Vagina (tissue), 2 donors: ENCODE data around the gene FGF6.

Experiments used
- POLR2A ChIP-seq, 2 donors: fragments of 450-650 bp; IDR thresholded peaks; one replicate each; pipeline ENCODE4 v1.6.1; 2017; ENCODE audit warnings: antibody characterized with exemption in 2 of 2, mild to moderate bottlenecking in 2 of 2, moderate library complexity in 2 of 2
- TF ChIP-seq, protein P1 (sequence below), 3 experiments: fragments of 450-650 bp in 2 of 3; fragments of 200-600 bp in 1 of 3; sonication (generic) in 1 of 3; IDR thresholded peaks; one replicate each; pipeline ENCODE4 v1.5.1; 2017 to 2019; ENCODE audit warnings: antibody characterized with exemption in 3 of 3, mild to moderate bottlenecking in 2 of 3, moderate library complexity in 2 of 3

DNA sequence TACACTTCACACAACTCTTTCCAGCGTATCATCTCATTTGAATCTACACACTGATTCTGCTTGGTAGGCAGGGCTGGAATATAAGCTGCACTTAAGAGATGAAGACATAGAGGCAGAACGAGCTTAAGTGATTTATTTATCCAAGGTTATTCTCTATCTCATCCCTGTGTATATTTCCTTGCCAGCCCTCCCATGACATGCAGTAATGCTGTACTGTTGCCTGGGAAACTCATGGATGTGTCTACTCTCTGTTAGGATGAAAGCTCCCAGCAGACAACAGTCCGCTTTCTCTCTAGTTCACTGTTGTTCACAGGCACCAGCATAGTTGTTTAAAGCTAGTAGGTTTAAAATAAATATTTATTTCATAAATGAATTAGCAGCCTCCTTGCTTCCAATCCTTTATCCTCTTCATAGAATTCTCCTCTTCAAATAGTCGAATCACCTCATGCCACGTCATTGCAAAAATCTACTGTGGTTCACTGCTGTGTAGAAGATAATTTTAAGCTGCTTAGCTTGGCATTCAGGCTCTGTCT lies 25.4 kb downstream of the FGF6 start:
- TF ChIP-seq, protein P1, sequence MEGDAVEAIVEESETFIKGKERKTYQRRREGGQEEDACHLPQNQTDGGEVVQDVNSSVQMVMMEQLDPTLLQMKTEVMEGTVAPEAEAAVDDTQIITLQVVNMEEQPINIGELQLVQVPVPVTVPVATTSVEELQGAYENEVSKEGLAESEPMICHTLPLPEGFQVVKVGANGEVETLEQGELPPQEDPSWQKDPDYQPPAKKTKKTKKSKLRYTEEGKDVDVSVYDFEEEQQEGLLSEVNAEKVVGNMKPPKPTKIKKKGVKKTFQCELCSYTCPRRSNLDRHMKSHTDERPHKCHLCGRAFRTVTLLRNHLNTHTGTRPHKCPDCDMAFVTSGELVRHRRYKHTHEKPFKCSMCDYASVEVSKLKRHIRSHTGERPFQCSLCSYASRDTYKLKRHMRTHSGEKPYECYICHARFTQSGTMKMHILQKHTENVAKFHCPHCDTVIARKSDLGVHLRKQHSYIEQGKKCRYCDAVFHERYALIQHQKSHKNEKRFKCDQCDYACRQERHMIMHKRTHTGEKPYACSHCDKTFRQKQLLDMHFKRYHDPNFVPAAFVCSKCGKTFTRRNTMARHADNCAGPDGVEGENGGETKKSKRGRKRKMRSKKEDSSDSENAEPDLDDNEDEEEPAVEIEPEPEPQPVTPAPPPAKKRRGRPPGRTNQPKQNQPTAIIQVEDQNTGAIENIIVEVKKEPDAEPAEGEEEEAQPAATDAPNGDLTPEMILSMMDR (IDR thresholded peaks at IDR 0.05), result no peak
- no peak for TF ChIP-seq POLR2A (IDR thresholded peaks at IDR 0.05)
